ENCODE measurements around the gene LRIG3. TPM values are rescaled to one million over a fixed set of nuclear protein-coding genes. Genes with fewer than 3 reads are reported as not detected.

LRIG3 gene
- total RNA-seq, 4 donors from 2014 or later = 43.0 to 115 (median 107) TPM

- no peak for DNase-seq
- 32 to 33% methylated on average over 2 of the region's 2 CpGs for WGBS, 2 donors (ENCODE audit: low coverage in 1 of 2)
- Histone ChIP-seq H3K27ac (peak overlapping the region; percentile 96 to 99 (median 96)), H3K27me3 (peaks cover 4% of the 10 kb centered on the region), H3K9me3 (no peaks in the 10 kb centered on the region), H3K4me1 (peaks cover 0 to 37% (median 25%) of the 10 kb centered on the region in 4 donors), H3K4me3 (peak overlapping the region in 1 of 4 donors; percentile 90), H3K36me3 (peaks cover 0 to 26% (median 9%) of the 10 kb centered on the region in 4 donors)
- in situ Hi-C loops (cut with MboI; ENCODE audit: low pct_ligation_motif_present in 1 of 4, low pct_unique_long_range_greater_than_20kb in 1 of 4, low sequenced_read_pairs in 3 of 4) = loop anchor here in 2 of 4 donors (25.0 kb wide), 2 partner anchors 172 to 378 kb away; no protein-coding TSS in a partner anchor
- TF ChIP-seq EP300 (IDR thresholded peaks at IDR 0.05; ENCODE audit: low read depth) = no peak
- TF ChIP-seq CTCF (IDR thresholded peaks at IDR 0.05) = no peak
- TF ChIP-seq POLR2A (IDR thresholded peaks at IDR 0.05) = no peak
- TF ChIP-seq POLR2AphosphoS5 (IDR thresholded peaks at IDR 0.05) = no peak
- intact Hi-C loops (cut with DNase I; ENCODE audit: low total_unique reads) = no loop called here
These were observed 5.3 kb downstream of the LRIG3 start for GRCh38 chr12:58915037-58915436.

- intact Hi-C loops (cut with DNase I; ENCODE audit: low total_unique reads) = no loop called here
- H3K27ac ChIP-seq = peak overlapping the region in 2 of 4 donors; percentile 3 to 99
These were observed 5.8 kb downstream of the LRIG3 start for GRCh38 chr12:58914457-58914856.

GRCh38 chr12:58907391-58907790 lies 12.9 kb downstream of the LRIG3 start:
- H3K4me3 ChIP-seq = no peak overlapping the region
- peaks cover 0 to 8% (median 0%) of the 10 kb centered on the region in 4 donors for H3K4me1 ChIP-seq
- no peak for DNase-seq
- in situ Hi-C loops (cut with MboI; ENCODE audit: low pct_ligation_motif_present in 1 of 4, low pct_unique_long_range_greater_than_20kb in 1 of 4, low sequenced_read_pairs in 3 of 4) (loop anchor here in 2 of 4 donors (25.0 kb wide), 2 partner anchors 180 to 370 kb away; no protein-coding TSS in a partner anchor), intact Hi-C loops (cut with DNase I; ENCODE audit: low total_unique reads) (no loop called here)
- no peaks in the 10 kb centered on the region for H3K9me3 ChIP-seq
- H3K27me3 ChIP-seq = no peaks in the 10 kb centered on the region
- WGBS, 2 donors (ENCODE audit: low coverage in 1 of 2) = 84 to 96% methylated on average over 4 of the region's 4 CpGs
- no peak overlapping the region for H3K27ac ChIP-seq
- no peak for TF ChIP-seq CTCF (IDR thresholded peaks at IDR 0.05)
- no peak for TF ChIP-seq EP300 (IDR thresholded peaks at IDR 0.05; ENCODE audit: low read depth)
- TF ChIP-seq POLR2AphosphoS5 (IDR thresholded peaks at IDR 0.05) = no peak
- no peak for TF ChIP-seq POLR2A (IDR thresholded peaks at IDR 0.05)
- H3K36me3 ChIP-seq = peaks cover 0 to 30% (median 11%) of the 10 kb centered on the region in 4 donors

More at GRCh38 chr12:58914457-58914856, 5.8 kb downstream of the LRIG3 start:
- no peak for DNase-seq
- in situ Hi-C loops (cut with MboI; ENCODE audit: low pct_ligation_motif_present in 1 of 4, low pct_unique_long_range_greater_than_20kb in 1 of 4, low sequenced_read_pairs in 3 of 4) = loop anchor here in 2 of 4 donors (25.0 kb wide), 2 partner anchors 173 to 377 kb away; no protein-coding TSS in a partner anchor
- Histone ChIP-seq H3K36me3 (peaks cover 0 to 26% (median 9%) of the 10 kb centered on the region in 4 donors), H3K4me3 (no peak overlapping the region), H3K27me3 (no peaks in the 10 kb centered on the region), H3K9me3 (no peaks in the 10 kb centered on the region), H3K4me1 (peaks cover 0 to 37% (median 25%) of the 10 kb centered on the region in 4 donors)
- WGBS, 2 donors (ENCODE audit: low coverage in 1 of 2) = 49 to 65% methylated on average over 2 of the region's 2 CpGs
- TF ChIP-seq POLR2A (IDR thresholded peaks at IDR 0.05) (no peak), CTCF (IDR thresholded peaks at IDR 0.05) (no peak), POLR2AphosphoS5 (IDR thresholded peaks at IDR 0.05) (no peak), EP300 (IDR thresholded peaks at IDR 0.05; ENCODE audit: low read depth) (no peak)

GRCh38 chr12:58906917-58907316 lies 13.4 kb downstream of the LRIG3 start:
- H3K27ac ChIP-seq = no peak overlapping the region
- H3K4me1 ChIP-seq = peaks cover 0 to 7% (median 0%) of the 10 kb centered on the region in 4 donors
- peaks cover 0 to 26% (median 9%) of the 10 kb centered on the region in 4 donors for H3K36me3 ChIP-seq
- in situ Hi-C loops (cut with MboI; ENCODE audit: low pct_ligation_motif_present in 1 of 4, low pct_unique_long_range_greater_than_20kb in 1 of 4, low sequenced_read_pairs in 3 of 4) (loop anchor here in 2 of 4 donors (25.0 kb wide), 2 partner anchors 180 to 370 kb away; no protein-coding TSS in a partner anchor), intact Hi-C loops (cut with DNase I; ENCODE audit: low total_unique reads) (no loop called here)
- no peaks in the 10 kb centered on the region for H3K27me3 ChIP-seq
- no peaks in the 10 kb centered on the region for H3K9me3 ChIP-seq
- no peak for TF ChIP-seq CTCF (IDR thresholded peaks at IDR 0.05)
- no peak for TF ChIP-seq EP300 (IDR thresholded peaks at IDR 0.05; ENCODE audit: low read depth)
- TF ChIP-seq POLR2A (IDR thresholded peaks at IDR 0.05) = no peak
- no peak for TF ChIP-seq POLR2AphosphoS5 (IDR thresholded peaks at IDR 0.05)
- 81% methylated on average over 3 of the region's 3 CpGs for WGBS, 2 donors (ENCODE audit: low coverage in 1 of 2)
- no peak for DNase-seq
- no peak overlapping the region for H3K4me3 ChIP-seq

Data from transverse colon (tissue), 4 donors.